LNCaP clone FGC (cell line): Measurements from ENCODE around the gene SCOC.

Experiments used
- DNase-seq: peaks from one replicate; pipeline ENCODE4 v3.0.0-alpha.2; 2011; ENCODE audit warnings: low read depth
- H3K4me3 ChIP-seq: 2 replicates; pipeline ENCODE4 v1.5.1; 2011; ENCODE audit warnings: mild to moderate bottlenecking, low read depth, low read length, control low read depth
- TF ChIP-seq, protein P1 (sequence below): IDR thresholded peaks from 2 replicates; pipeline ENCODE4 v1.5.1; 2012; ENCODE audit warnings: mild to moderate bottlenecking; ENCODE audit not compliant: control insufficient read depth, insufficient read depth; ENCODE audit errors: extremely low read depth

Gene SCOC

DNA sequence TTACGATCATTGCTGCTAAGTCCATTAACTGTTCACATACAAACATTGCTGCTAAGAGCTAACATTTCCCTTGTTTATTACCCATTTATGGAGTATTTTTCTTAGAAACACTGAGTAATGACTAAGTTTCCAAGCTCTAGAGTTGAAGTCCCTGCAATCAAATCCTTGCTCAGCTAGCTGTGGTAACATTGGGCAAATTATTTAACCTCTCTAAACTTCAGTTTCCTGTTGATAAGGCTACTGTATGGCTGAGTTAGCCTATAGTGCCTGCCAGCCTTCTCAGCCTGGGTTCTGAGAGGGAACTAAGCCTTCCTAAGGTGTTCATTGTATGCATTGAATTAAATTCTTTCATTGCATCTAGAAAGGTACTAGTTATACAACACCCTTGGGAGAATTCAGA, 15.2 kb upstream of the SCOC start:
- DNase-seq, result no peak
- TF ChIP-seq, protein P1, sequence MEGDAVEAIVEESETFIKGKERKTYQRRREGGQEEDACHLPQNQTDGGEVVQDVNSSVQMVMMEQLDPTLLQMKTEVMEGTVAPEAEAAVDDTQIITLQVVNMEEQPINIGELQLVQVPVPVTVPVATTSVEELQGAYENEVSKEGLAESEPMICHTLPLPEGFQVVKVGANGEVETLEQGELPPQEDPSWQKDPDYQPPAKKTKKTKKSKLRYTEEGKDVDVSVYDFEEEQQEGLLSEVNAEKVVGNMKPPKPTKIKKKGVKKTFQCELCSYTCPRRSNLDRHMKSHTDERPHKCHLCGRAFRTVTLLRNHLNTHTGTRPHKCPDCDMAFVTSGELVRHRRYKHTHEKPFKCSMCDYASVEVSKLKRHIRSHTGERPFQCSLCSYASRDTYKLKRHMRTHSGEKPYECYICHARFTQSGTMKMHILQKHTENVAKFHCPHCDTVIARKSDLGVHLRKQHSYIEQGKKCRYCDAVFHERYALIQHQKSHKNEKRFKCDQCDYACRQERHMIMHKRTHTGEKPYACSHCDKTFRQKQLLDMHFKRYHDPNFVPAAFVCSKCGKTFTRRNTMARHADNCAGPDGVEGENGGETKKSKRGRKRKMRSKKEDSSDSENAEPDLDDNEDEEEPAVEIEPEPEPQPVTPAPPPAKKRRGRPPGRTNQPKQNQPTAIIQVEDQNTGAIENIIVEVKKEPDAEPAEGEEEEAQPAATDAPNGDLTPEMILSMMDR, result no peak
- no peak overlapping the region for H3K4me3 ChIP-seq

DNA sequence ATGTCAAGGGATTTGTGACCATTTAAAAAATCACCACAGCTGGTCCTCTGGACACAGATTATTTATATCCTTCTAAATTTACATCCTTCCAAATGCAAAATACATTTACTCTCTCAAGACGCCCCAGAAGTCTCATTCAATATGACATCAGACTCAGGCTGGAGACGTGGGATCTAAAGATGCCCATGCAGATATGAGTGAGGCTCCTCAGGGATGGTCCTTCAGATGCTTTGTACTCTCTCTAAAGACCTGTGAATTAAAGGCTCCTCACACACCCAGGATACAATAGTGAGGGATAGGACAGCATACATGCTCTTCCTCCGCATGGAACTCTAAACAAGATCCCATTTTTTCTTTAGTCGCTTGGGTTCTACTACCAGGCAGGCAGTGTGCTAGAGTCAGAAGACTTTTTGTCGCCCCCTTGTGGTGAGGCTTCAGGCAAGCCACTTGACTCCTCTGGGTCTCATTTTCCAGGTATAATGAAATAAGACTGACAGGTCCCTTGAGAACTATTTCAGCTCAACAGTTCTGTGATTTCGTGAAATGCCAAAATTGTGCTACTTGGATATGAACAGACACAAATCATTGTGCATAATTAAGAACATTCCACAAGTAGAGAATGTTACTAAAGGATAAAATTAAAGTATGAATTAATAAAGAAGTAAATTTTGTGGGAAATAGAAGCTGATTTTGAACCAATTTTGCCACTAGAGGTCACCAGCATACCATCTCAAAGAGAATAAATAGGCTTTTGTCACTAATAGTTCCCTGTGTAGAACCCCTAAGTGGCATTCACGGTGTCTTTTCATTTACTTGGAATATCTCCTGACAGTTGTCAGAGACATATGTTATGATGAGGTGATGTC, 13.7 kb upstream of the SCOC start:
- H3K4me3 ChIP-seq, result no peak overlapping the region
- DNase-seq, result peak; percentile 68
- TF ChIP-seq, protein P1, result peak; percentile 68

DNA sequence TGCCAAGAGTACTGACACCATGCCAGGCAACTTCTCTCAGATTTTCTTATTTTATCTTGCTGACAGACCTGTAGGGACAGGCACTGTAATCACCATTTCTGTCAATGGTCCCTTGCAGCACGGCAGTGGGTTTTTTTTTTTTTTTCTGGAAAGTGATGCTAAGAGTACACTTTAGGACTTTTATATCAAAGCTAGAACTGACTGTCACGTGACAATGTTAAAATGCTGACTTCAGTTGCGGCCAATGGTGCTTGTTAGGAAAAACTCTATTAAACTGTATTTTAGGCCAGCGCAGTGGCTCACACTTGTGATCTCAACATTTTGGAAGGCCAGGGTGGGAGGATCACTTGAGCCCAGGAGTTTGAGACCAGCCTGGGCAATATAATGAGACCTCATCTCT, 12.3 kb upstream of the SCOC start:
- H3K4me3 ChIP-seq, result no peak overlapping the region
- DNase-seq, result no peak
- TF ChIP-seq, protein P1, result no peak

DNA sequence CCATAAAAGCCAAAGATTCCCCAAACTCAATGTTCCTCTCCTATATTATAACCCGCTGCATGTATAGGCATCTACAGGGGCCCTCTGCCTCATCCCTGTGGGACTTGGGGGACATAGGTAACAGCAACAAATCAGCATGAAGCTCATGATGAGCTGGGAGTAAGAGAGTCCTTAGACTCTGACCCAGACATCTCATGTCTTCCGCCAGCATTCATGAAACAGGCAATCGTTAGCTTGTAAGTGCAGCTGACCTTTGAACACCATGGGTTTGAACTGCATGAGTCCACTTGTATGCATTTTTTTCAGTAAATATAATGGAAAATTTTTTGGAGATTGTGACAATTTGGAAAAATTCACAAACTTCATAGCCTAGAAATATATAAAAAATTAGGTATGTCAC, 10.4 kb upstream of the SCOC start:
- DNase-seq, result no peak
- TF ChIP-seq, protein P1, result no peak
- H3K4me3 ChIP-seq, result no peak overlapping the region

DNA sequence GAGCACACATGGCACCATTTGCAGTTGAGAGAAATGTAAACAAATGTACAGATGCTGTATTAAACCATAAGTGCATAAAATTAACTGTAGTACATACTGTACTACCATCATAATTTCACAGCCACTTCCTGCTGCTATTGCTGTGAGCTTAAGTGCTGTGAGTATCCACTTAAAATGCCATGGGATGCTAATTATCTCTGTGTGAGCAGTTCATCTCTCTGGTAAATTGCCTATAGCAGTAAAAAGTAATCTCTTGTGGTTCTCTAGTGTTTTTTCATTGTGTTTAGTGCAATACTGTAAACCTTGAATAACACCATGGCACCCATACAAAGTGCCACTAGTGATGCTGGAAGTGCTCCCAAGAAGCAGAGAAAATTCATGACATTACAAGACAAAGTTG, 9.9 kb upstream of the SCOC start:
- no peak overlapping the region for H3K4me3 ChIP-seq
- TF ChIP-seq, protein P1, result no peak
- DNase-seq, result no peak

DNA sequence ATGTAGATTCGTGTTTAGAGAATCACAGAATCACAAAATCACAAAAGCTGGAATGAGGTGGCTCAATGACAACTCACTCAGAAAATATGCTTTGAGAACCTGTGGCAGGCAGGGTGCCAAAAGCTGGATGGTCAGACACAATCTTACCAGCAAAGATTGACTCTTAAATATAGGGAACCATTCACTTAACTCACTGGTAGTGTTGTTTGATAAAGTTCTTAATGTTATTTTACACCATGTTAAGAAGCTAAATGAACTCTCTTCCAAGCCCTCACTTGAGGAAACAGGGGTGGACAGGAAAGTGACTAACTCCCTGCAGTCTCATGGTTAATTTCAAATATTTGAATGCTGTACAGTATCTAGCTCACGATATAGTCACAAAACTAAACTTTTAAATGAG, 5.7 kb upstream of the SCOC start:
- no peak for DNase-seq
- H3K4me3 ChIP-seq, result no peak overlapping the region
- TF ChIP-seq, protein P1, result no peak

DNA sequence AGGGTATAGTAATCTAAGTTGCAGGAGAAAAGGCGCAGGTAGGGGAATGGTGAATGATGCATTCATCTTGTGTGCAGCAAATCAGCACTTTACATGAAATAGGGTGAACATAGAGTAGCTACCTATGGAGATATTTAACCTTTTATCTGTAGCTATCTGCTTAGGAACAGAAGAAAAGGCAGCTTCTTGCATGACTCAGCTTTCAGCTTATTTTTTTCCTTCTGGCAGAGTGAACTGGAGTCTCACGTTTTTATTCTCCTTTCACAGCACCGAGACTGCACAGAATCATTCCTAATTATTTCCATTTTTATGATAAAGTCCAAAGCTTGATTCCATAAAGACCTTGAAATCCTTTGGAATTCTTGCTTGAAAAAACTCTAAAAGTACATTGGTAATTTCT, 4.8 kb upstream of the SCOC start:
- TF ChIP-seq, protein P1, result no peak
- no peak for DNase-seq
- H3K4me3 ChIP-seq, result no peak overlapping the region
